ENCODE measurements around the gene TSC2.
"Not testable (repeated sequence)": the region's sequence is repeated elsewhere in the genome, so short reads cannot be mapped to it uniquely, and the experiment has no call there.

DNA sequence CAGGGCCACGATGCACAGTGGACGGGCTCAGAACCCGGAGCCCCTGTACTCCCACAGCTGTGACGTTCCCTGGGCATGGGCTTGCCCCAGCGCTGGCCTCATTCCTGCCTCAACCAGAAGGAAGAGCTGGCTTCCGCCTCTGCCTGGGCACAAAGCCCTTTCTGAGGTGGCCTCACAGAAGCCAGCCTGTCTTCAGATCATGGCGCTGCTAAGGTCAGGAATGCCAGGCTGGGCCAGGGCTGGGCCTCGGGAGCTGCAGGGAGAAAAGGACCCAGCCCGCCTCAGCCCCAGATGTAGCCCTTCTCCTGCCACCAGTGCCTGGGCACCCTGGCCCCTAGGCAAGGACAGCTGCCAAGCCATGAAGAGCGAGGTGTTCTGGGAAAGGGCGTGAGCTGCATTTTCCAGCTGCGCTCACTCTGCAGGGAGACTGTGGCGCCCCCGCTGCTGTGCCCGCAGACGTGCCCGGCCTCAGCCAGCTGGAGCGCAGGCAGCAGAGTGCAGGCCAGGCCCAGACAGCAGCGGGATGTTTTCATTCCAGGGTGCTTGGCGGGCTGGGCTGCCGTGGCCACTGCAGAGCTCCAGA lies 78.5 kb downstream of the TSC2 start:
- TF ChIP-seq, protein P1, sequence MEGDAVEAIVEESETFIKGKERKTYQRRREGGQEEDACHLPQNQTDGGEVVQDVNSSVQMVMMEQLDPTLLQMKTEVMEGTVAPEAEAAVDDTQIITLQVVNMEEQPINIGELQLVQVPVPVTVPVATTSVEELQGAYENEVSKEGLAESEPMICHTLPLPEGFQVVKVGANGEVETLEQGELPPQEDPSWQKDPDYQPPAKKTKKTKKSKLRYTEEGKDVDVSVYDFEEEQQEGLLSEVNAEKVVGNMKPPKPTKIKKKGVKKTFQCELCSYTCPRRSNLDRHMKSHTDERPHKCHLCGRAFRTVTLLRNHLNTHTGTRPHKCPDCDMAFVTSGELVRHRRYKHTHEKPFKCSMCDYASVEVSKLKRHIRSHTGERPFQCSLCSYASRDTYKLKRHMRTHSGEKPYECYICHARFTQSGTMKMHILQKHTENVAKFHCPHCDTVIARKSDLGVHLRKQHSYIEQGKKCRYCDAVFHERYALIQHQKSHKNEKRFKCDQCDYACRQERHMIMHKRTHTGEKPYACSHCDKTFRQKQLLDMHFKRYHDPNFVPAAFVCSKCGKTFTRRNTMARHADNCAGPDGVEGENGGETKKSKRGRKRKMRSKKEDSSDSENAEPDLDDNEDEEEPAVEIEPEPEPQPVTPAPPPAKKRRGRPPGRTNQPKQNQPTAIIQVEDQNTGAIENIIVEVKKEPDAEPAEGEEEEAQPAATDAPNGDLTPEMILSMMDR (IDR thresholded peaks at IDR 0.05): not testable (repeated sequence)
- not testable (repeated sequence) for TF ChIP-seq EP300 (IDR thresholded peaks at IDR 0.05; ENCODE audit: low read depth)

Data from transverse colon (tissue), 3 donors.